IMR-90 (cell line): ENCODE results near the gene RBPJ. TPM values are rescaled to one million over a fixed set of nuclear protein-coding genes. Genes with fewer than 3 reads are reported as not detected.

Experiments used
- ATAC-seq: fragments of 200-7000 bp; cut with Tn5 transposase; 2 replicates; pipeline ENCODE4 v1.9.1; 2020; ENCODE audit warnings: low read depth, mild to moderate bottlenecking, moderate library complexity
- BruUV-seq: library from RNA; stranded (reverse); fragments of 400-500 nt; replicated peaks from 2 replicates; lab custom pipeline; 2021; lab: Mats Ljungman, UMichigan
- CTCF ChIA-PET: fragments of 300-600 bp; formaldehyde crosslinking; extraction: SDS; loops from one replicate; lab custom pipeline; 2021; ENCODE audit warnings: antibody characterized with exemption; lab: Yijun Ruan, JAX
- POLR2A ChIA-PET: fragments of 300-600 bp; sonication (Branson Sonifier 250); formaldehyde crosslinking; loops from one replicate; lab custom pipeline; 2022; ENCODE audit warnings: antibody characterized with exemption; ENCODE audit not compliant: unreplicated experiment; lab: Charles Lee
- DNase-seq: peaks from one replicate; pipeline ENCODE4 v3.0.0; 2013
- H2AFZ ChIP-seq: replicated peaks from 2 replicates; pipeline ENCODE3; 2013; ENCODE audit warnings: low read length, mild to moderate bottlenecking; ENCODE audit not compliant: poor library complexity
- H2AK5ac ChIP-seq: 2 replicates; pipeline ENCODE4 v1.6.1; 2013; ENCODE audit warnings: low read depth, low read length, inconsistent platforms
- H2AK9ac ChIP-seq: replicated peaks from 2 replicates; pipeline ENCODE3; 2013; ENCODE audit warnings: mild to moderate bottlenecking, low read depth, low read length, moderate library complexity; ENCODE audit not compliant: poor library complexity
- H2BK120ac ChIP-seq: 2 replicates; pipeline ENCODE4 v1.6.1; 2013; ENCODE audit warnings: low read depth, low read length, inconsistent platforms
- H2BK15ac ChIP-seq: 3 replicates; pipeline ENCODE4 v1.6.1; 2013; ENCODE audit warnings: low read depth, low read length, inconsistent platforms
- H2BK20ac ChIP-seq: 2 replicates; pipeline ENCODE4 v1.6.1; 2013; ENCODE audit warnings: low read depth, mild to moderate bottlenecking, inconsistent platforms, low read length, moderate library complexity
- H2BK5ac ChIP-seq: 2 replicates; pipeline ENCODE4 v1.6.1; 2013; ENCODE audit warnings: mild to moderate bottlenecking, low read depth, low read length, inconsistent platforms; ENCODE audit not compliant: poor library complexity, severe bottlenecking
- H3K14ac ChIP-seq: replicated peaks from 2 replicates; pipeline ENCODE4 v1.6.1; 2013; ENCODE audit warnings: low read depth, low read length, inconsistent platforms
- H3K18ac ChIP-seq: 2 replicates; pipeline ENCODE4 v1.6.1; 2013; ENCODE audit warnings: low read depth, low read length, control low read depth
- H3K23ac ChIP-seq: 2 replicates; pipeline ENCODE4 v1.6.1; 2013; ENCODE audit warnings: low read depth, low read length, inconsistent platforms
- H3K27ac ChIP-seq: 2 replicates; pipeline ENCODE4 v1.5.1; 2013; ENCODE audit warnings: mild to moderate bottlenecking, control low read depth, low read length; ENCODE audit not compliant: insufficient read depth
- H3K27me3 ChIP-seq: 2 replicates; pipeline ENCODE4 v1.6.1; 2013; ENCODE audit warnings: low read length; ENCODE audit not compliant: control insufficient read depth, insufficient read depth
- H3K36me3 ChIP-seq: 2 replicates; pipeline ENCODE4 v1.6.1; 2013; ENCODE audit warnings: low read length, mixed read lengths; ENCODE audit not compliant: control insufficient read depth, insufficient read depth
- H3K4ac ChIP-seq: 2 replicates; pipeline ENCODE4 v1.6.1; 2013; ENCODE audit warnings: low read depth, low read length, inconsistent platforms
- H3K4me1 ChIP-seq: 2 replicates; pipeline ENCODE4 v1.6.1; 2013; ENCODE audit warnings: low read length, mixed read lengths; ENCODE audit not compliant: control insufficient read depth, insufficient read depth
- H3K4me2 ChIP-seq: 2 replicates; pipeline ENCODE4 v1.6.1; 2013; ENCODE audit warnings: low read depth, mild to moderate bottlenecking, control low read depth, low read length, moderate library complexity
- H3K4me3 ChIP-seq: 2 replicates; pipeline ENCODE4 v1.5.1; 2013; ENCODE audit warnings: low read depth, mild to moderate bottlenecking, control low read depth, low read length, moderate library complexity; ENCODE audit not compliant: insufficient read depth
- H3K56ac ChIP-seq: 2 replicates; pipeline ENCODE4 v1.6.1; 2013; ENCODE audit warnings: low read length, inconsistent platforms; ENCODE audit not compliant: insufficient read depth; ENCODE audit errors: extremely low read depth
- H3K79me1 ChIP-seq, 2 experiments: 2 replicates each; pipeline ENCODE4 v1.6.1; 2013; ENCODE audit warnings: low read length in 2 of 2, inconsistent platforms in 1 of 2, low read depth in 1 of 2
- H3K9ac ChIP-seq: 2 replicates; pipeline ENCODE4 v1.6.1; 2013; ENCODE audit warnings: low read depth, low read length, control low read depth
- H3K9me1 ChIP-seq: 2 replicates; pipeline ENCODE4 v1.6.1; 2013; ENCODE audit warnings: low read length, inconsistent platforms; ENCODE audit not compliant: insufficient read depth
- H3K9me3 ChIP-seq: 2 replicates; pipeline ENCODE4 v1.6.1; 2013; ENCODE audit warnings: low read length; ENCODE audit not compliant: control insufficient read depth, insufficient read depth
- H4K20me1 ChIP-seq: 2 replicates; pipeline ENCODE4 v1.6.1; 2013; ENCODE audit warnings: low read length, inconsistent platforms; ENCODE audit not compliant: insufficient read depth
- H4K5ac ChIP-seq: 2 replicates; pipeline ENCODE4 v1.6.1; 2013; ENCODE audit warnings: mild to moderate bottlenecking, low read depth, low read length, control low read depth
- H4K8ac ChIP-seq, 2 experiments: 2 replicates each; pipeline ENCODE4 v1.6.1; 2013; ENCODE audit warnings: low read depth in 2 of 2, low read length in 2 of 2, control low read depth in 1 of 2, inconsistent platforms in 1 of 2
- H4K91ac ChIP-seq: 2 replicates; pipeline ENCODE4 v1.6.1; 2013; ENCODE audit warnings: low read depth, low read length, inconsistent platforms; ENCODE audit not compliant: insufficient read depth
- BHLHE40 ChIP-seq: fragments of 150-350 bp; IDR thresholded peaks from 2 replicates; pipeline ENCODE4 v1.6.1; 2016; ENCODE audit warnings: mild to moderate bottlenecking, low read depth, low read length
- CHD1 ChIP-seq: IDR thresholded peaks from 2 replicates; pipeline ENCODE4 v1.6.1; 2012; ENCODE audit warnings: low read depth, low read length, improper control_type of control experiment
- FOS ChIP-seq: fragments of 150-350 bp; IDR thresholded peaks from 2 replicates; pipeline ENCODE4 v1.6.1; 2016; ENCODE audit warnings: low read depth, low read length
- MAFK ChIP-seq: IDR thresholded peaks from 2 replicates; pipeline ENCODE4 v1.6.1; 2012; ENCODE audit warnings: low read depth, low read length, improper control_type of control experiment
- MAZ ChIP-seq: IDR thresholded peaks from 2 replicates; pipeline ENCODE4 v1.6.1; 2012; ENCODE audit warnings: low read depth, mild to moderate bottlenecking, low read length, improper control_type of control experiment, moderate library complexity, borderline replicate concordance
- NFE2L2 ChIP-seq: fragments of 150-350 bp; IDR thresholded peaks from 2 replicates; pipeline ENCODE4 v1.6.1; 2016; ENCODE audit warnings: low read depth, mild to moderate bottlenecking, low read length
- POLR2A ChIP-seq: IDR thresholded peaks from 2 replicates; pipeline ENCODE4 v1.6.1; 2012; ENCODE audit warnings: mild to moderate bottlenecking, low read depth, low read length
- RAD21 ChIP-seq: IDR thresholded peaks from 2 replicates; pipeline ENCODE4 v1.6.1; 2012; ENCODE audit warnings: low read length, improper control_type of control experiment
- RCOR1 ChIP-seq: IDR thresholded peaks from 2 replicates; pipeline ENCODE4 v1.6.1; 2012; ENCODE audit warnings: mild to moderate bottlenecking, low read length, improper control_type of control experiment; ENCODE audit not compliant: insufficient replicate concordance
- RFX5 ChIP-seq: IDR thresholded peaks from 2 replicates; pipeline ENCODE4 v1.8.0; 2012; ENCODE audit warnings: low read depth, mild to moderate bottlenecking, low read length, moderate library complexity
- SMC3 ChIP-seq: fragments of 150-350 bp; IDR thresholded peaks from 2 replicates; pipeline ENCODE4 v1.6.1; 2016; ENCODE audit warnings: low read depth, mild to moderate bottlenecking, antibody characterized with exemption, low read length, moderate library complexity
- USF2 ChIP-seq: fragments of 150-350 bp; IDR thresholded peaks from 2 replicates; pipeline ENCODE4 v1.6.1; 2017; ENCODE audit warnings: mild to moderate bottlenecking, antibody characterized with exemption, low read length, low read depth
- WGBS, 2 experiments: methylation state at CpG; one replicate each; pipeline versions ENCODE4 v1.1.5 to v1.1.7; 2013; ENCODE audit warnings: missing lambda C conversion rate in 2 of 2; ENCODE audit not compliant: insufficient read length in 1 of 2; ENCODE audit errors: extremely low coverage in 2 of 2; 5-methylcytosine and 5-hydroxymethylcytosine counted together
- dilution Hi-C: fragments of 300-500 bp; cut with HindIII; formaldehyde crosslinking; loops from one replicate; pipeline ENCODE4 v1.14.3; 2018; ENCODE audit warnings: low sequenced_read_pairs; ENCODE audit not compliant: unreplicated experiment
- in situ Hi-C: fragments of 300-500 bp; cut with MboI; formaldehyde crosslinking; loops from 3 replicates; pipeline ENCODE4 v1.14.3; 2019; ENCODE audit warnings: low sequenced_read_pairs, inconsistent platforms, mixed read lengths
- intact Hi-C: fragments of 100-400 bp; cut with micrococcal nuclease; formaldehyde crosslinking; loops from 2 replicates; pipeline ENCODE4 v1.10.0; 2022
- polyA plus RNA-seq, 3 experiments: library from polyadenylated mRNA; depleted of rRNA; stranded (reverse); fragments of >200 nt; gene quantifications; 2 replicates each; pipeline ENCODE4 v1.2.3, GENCODE V29; 2012; ENCODE audit warnings: low replicate concordance in 1 of 3
- total RNA-seq: library from RNA; depleted of rRNA; stranded (reverse); fragments of >200 nt; gene quantifications from 2 replicates; pipeline ENCODE4 v1.2.3, GENCODE V29; 2012
- TF ChIP-seq, protein P1 (sequence below): fragments of 150-350 bp; IDR thresholded peaks from 2 replicates; pipeline ENCODE4 v1.6.1; 2016; ENCODE audit warnings: low read depth, mild to moderate bottlenecking, low read length, moderate library complexity, borderline replicate concordance
- TF ChIP-seq, protein P2 (sequence below): conservative IDR thresholded peaks from 2 replicates; pipeline ENCODE4 v1.5.1; 2012; ENCODE audit warnings: mild to moderate bottlenecking, low read depth, low read length, improper control_type of control experiment

RBPJ gene
- total and polyA plus RNA-seq, 2 of the 4 experiments (the other 2 are of a cell fraction) = 50.3 to 148 TPM

DNA sequence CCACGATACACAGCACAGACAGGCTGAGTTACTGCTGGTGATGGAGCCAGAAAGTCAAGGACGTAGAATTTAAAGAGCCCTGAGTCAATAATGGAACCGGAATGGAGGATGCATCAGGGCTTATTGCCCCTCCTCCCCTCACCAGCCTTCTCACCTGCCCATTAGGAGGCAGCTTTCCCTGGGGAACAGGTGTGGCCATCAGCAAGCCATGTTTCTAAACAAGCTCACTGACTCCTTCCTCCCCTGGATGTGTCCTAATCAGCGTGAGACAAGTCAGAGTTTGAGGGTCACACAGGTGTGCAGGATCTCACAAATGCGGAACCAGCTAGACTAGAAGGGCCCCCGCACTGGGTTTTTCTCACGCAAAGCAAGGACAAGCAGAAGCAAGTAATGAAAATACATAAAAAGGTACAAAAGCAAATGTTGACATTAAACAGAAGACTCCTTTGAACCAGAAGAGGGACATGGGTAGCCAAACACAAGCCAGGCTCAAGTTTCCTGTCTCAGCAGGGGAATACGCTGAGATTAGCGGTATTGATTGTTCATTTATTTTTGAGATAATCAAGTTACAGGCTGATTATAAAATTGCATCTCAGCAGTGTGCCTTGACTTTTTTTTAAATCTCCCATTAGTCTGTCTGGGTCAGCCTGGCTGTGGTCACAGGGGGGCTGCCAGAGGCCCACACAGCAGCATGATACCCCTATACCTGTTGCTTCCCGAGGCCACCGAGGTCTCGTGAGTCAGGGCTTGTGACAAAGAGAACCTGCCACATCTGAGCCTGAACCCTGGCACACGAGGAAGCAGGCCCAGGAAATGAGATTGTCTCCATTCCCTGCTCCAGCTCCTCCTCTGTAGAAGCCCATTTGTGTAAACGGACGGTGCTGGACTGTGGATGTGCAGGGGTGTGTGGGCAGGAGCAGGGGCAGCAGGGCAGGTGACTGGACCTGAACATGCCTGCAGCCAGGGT lies 132.0 kb downstream of the RBPJ start:
- Histone ChIP-seq H3K27ac (no peak overlapping the region), H3K14ac (no peak overlapping the region), H4K5ac (no peak overlapping the region), H4K8ac (no peak overlapping the region), H2BK5ac (no peak overlapping the region), H4K20me1 (no peaks in the 10 kb centered on the region; the same call in 1 of the 2 replicates), H2AK5ac (no peak overlapping the region), H2BK20ac (no peak overlapping the region), H3K23ac (no peak overlapping the region), H3K79me1 (no peaks in the 10 kb centered on the region), H2BK120ac (no peak overlapping the region), H2BK15ac (no peak overlapping the region), H3K9ac (no peak overlapping the region), H3K4me3 (no peak overlapping the region), H3K18ac (no peak overlapping the region), H2AFZ (peak overlapping the region; percentile 8), H3K4me2 (no peak overlapping the region), H2AK9ac (no peak overlapping the region), H3K36me3 (no peaks in the 10 kb centered on the region), H4K91ac (no peak overlapping the region), H3K4ac (no peak overlapping the region), H3K4me1 (peaks cover 8% of the 10 kb centered on the region), H3K9me3 (peaks cover 8% of the 10 kb centered on the region), H3K27me3 (0 out of 2 replicates have a peak, but pooled peaks cover 3% of the 10 kb centered on the region), H3K9me1 (0 out of 2 replicates have a peak, but pooled peaks cover 8% of the 10 kb centered on the region), H3K56ac (no peak overlapping the region)
- in situ Hi-C loops (loop anchor here (10.0 to 25.0 kb wide), 2 partner anchors 272 to 559 kb away; no protein-coding TSS in a partner anchor), intact Hi-C loops (no loop called here), dilution Hi-C loops (no loop called here)
- DNase-seq (no peak), ATAC-seq (no peak)
- WGBS, 2 experiments = 60% methylated on average over 1 of the region's 15 CpGs; no CpG with 5 or more reads in 1 of the 2 experiments
- ChIA-PET POLR2A (no interaction called here), CTCF (no interaction called here)
- no TSS peak for BruUV-seq
- TF ChIP-seq NFE2L2 = no peak
- TF ChIP-seq RCOR1 = no peak
- no peak for TF ChIP-seq USF2
- TF ChIP-seq FOS = no peak
- TF ChIP-seq RAD21 = no peak
- TF ChIP-seq POLR2A = no peak
- TF ChIP-seq, protein P1, sequence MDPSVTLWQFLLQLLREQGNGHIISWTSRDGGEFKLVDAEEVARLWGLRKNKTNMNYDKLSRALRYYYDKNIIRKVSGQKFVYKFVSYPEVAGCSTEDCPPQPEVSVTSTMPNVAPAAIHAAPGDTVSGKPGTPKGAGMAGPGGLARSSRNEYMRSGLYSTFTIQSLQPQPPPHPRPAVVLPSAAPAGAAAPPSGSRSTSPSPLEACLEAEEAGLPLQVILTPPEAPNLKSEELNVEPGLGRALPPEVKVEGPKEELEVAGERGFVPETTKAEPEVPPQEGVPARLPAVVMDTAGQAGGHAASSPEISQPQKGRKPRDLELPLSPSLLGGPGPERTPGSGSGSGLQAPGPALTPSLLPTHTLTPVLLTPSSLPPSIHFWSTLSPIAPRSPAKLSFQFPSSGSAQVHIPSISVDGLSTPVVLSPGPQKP = no peak
- TF ChIP-seq MAFK = no peak
- TF ChIP-seq BHLHE40 = no peak
- TF ChIP-seq RFX5 = no peak
- TF ChIP-seq, protein P2, sequence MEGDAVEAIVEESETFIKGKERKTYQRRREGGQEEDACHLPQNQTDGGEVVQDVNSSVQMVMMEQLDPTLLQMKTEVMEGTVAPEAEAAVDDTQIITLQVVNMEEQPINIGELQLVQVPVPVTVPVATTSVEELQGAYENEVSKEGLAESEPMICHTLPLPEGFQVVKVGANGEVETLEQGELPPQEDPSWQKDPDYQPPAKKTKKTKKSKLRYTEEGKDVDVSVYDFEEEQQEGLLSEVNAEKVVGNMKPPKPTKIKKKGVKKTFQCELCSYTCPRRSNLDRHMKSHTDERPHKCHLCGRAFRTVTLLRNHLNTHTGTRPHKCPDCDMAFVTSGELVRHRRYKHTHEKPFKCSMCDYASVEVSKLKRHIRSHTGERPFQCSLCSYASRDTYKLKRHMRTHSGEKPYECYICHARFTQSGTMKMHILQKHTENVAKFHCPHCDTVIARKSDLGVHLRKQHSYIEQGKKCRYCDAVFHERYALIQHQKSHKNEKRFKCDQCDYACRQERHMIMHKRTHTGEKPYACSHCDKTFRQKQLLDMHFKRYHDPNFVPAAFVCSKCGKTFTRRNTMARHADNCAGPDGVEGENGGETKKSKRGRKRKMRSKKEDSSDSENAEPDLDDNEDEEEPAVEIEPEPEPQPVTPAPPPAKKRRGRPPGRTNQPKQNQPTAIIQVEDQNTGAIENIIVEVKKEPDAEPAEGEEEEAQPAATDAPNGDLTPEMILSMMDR = no peak
- TF ChIP-seq MAZ = no peak
- TF ChIP-seq CHD1 = no peak
- no peak for TF ChIP-seq SMC3
